Measurements from ENCODE around the gene INPP1. TPM values are rescaled to one million over a fixed set of nuclear protein-coding genes. Genes with fewer than 3 reads are reported as not detected.
A peak's percentile ranks its signal among the peaks of the same experiment; 100 is the strongest.

The INPP1 gene
- total RNA-seq, 2 donors from 2014 or later: 1.7 to 3.5 TPM

DNA sequence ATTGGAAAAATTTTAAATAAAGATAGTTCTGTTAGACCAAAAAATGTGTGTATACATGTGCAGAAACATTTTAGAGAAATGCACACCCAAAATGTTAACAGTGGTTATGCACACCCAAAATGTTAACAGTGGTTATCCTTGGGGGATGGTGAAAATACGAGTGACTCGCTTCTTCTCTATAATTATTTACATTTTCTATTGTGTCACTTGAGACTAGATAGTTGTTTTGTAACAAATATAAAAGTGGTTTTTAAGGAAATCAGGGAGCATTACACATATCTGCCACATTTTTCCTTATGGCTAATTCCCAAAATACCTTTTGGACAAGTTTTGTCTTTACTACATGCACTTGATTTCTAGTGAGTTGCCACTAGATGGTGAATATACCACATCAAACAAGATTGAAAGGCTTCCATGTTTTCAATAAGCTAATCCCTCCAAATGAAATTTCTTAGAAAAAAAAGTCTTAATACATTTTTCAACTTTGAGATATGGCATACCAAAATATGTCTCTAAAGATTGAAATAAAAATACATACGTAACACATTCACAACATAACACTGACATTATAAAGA is 14.7 kb upstream of the INPP1 start:
- H3K27me3 Mint-ChIP-seq (ENCODE audit: insufficient read depth): peaks cover 7% of the 10 kb centered on the region
- H3K9me3 ChIP-seq (ENCODE audit: control insufficient read depth, low read length): no peaks in the 10 kb centered on the region
- H3K4me3 ChIP-seq (ENCODE audit: low read length): no peak overlapping the region
- no peak overlapping the region for H3K9ac ChIP-seq (ENCODE audit: extremely low read depth, low read length, poor library complexity, severe bottlenecking)
- no peak overlapping the region for H3K27ac Mint-ChIP-seq
- no peaks in the 10 kb centered on the region for H3K36me3 Mint-ChIP-seq (ENCODE audit: low read depth)
- no peak for DNase-seq
- no peak overlapping the region for H3K4me3 Mint-ChIP-seq
- H3K27me3 ChIP-seq (ENCODE audit: control insufficient read depth, insufficient read depth, low read length, poor library complexity, severe bottlenecking): no peaks in the 10 kb centered on the region
- TF ChIP-seq, protein P1, sequence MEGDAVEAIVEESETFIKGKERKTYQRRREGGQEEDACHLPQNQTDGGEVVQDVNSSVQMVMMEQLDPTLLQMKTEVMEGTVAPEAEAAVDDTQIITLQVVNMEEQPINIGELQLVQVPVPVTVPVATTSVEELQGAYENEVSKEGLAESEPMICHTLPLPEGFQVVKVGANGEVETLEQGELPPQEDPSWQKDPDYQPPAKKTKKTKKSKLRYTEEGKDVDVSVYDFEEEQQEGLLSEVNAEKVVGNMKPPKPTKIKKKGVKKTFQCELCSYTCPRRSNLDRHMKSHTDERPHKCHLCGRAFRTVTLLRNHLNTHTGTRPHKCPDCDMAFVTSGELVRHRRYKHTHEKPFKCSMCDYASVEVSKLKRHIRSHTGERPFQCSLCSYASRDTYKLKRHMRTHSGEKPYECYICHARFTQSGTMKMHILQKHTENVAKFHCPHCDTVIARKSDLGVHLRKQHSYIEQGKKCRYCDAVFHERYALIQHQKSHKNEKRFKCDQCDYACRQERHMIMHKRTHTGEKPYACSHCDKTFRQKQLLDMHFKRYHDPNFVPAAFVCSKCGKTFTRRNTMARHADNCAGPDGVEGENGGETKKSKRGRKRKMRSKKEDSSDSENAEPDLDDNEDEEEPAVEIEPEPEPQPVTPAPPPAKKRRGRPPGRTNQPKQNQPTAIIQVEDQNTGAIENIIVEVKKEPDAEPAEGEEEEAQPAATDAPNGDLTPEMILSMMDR (conservative IDR thresholded peaks at IDR 0.05): peak; percentile 42
- no peaks in the 10 kb centered on the region for H3K9me3 Mint-ChIP-seq
- 89% methylated on average over 1 of the region's 3 CpGs; no CpG with 5 or more reads in 1 of the 2 experiments for WGBS, 2 experiments (ENCODE audit: insufficient coverage in 1 of 2, insufficient read length in 1 of 2)
- no peaks in the 10 kb centered on the region for H3K36me3 ChIP-seq (ENCODE audit: control insufficient read depth, insufficient read depth, low read length)
- no peaks in the 10 kb centered on the region for H3K4me1 ChIP-seq (ENCODE audit: control insufficient read depth, insufficient read depth, low read length)
- no peaks in the 10 kb centered on the region for H3K4me1 Mint-ChIP-seq
- no peak overlapping the region for H3K27ac ChIP-seq (ENCODE audit: low read depth, low read length)

DNA sequence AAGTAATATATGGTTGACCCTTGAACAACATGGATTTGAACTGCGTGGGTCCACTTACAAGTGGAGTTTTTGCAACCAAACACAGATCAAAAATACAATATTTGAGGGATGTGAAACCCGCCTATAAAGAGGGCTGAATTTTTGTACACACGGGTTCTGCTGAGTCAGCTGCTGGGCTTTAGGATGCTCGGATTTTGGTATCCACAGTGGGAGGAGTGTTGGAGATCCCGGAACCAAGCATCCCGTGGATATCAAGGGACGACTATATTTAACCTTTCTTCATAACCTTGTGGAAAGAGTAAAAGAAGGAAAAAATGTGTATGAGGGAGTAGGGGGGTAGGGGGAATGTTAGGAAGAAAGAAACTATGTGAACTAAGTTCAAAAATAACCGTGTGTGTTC is 10.0 kb upstream of the INPP1 start:
- no peak overlapping the region for H3K4me3 Mint-ChIP-seq
- H3K9ac ChIP-seq (ENCODE audit: extremely low read depth, low read length, poor library complexity, severe bottlenecking): no peak overlapping the region
- no peak overlapping the region for H3K4me3 ChIP-seq (ENCODE audit: low read length)
- H3K36me3 Mint-ChIP-seq (ENCODE audit: low read depth): no peaks in the 10 kb centered on the region
- DNase-seq: no peak
- H3K36me3 ChIP-seq (ENCODE audit: control insufficient read depth, insufficient read depth, low read length): no peaks in the 10 kb centered on the region
- peaks cover 4% of the 10 kb centered on the region for H3K27me3 Mint-ChIP-seq (ENCODE audit: insufficient read depth)
- 91 to 97% methylated on average over 5 to 8 of the region's 8 CpGs for WGBS, 2 experiments (ENCODE audit: insufficient coverage in 1 of 2, insufficient read length in 1 of 2)
- no peaks in the 10 kb centered on the region for H3K9me3 ChIP-seq (ENCODE audit: control insufficient read depth, low read length)
- TF ChIP-seq, protein P1 (conservative IDR thresholded peaks at IDR 0.05): no peak
- no peaks in the 10 kb centered on the region for H3K27me3 ChIP-seq (ENCODE audit: control insufficient read depth, insufficient read depth, low read length, poor library complexity, severe bottlenecking)
- H3K4me1 ChIP-seq (ENCODE audit: control insufficient read depth, insufficient read depth, low read length): no peaks in the 10 kb centered on the region
- H3K4me1 Mint-ChIP-seq: peaks cover 8% of the 10 kb centered on the region
- H3K27ac ChIP-seq (ENCODE audit: low read depth, low read length): no peak overlapping the region
- no peak overlapping the region for H3K27ac Mint-ChIP-seq
- H3K9me3 Mint-ChIP-seq: no peaks in the 10 kb centered on the region

DNA sequence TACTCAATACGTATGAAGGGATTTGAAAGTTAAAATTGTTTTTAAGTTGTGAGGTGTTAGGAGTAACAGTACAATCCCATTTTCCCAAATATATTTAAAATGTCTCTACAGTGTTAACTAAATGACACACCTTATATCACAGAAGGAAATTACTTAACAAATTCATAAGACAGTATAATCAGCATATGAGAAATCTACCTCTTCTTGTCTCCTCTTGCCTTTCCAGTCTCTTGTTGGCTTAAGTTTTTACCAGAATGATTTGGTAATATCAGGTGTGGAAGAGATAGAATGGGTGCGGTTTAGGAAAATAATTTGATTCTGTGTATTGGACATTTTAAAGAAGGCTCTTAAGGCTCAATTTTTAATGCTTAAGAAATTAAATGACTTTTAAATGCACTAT is 9.5 kb upstream of the INPP1 start:
- DNase-seq: no peak
- Mint-ChIP-seq H3K36me3 (ENCODE audit: low read depth) (no peaks in the 10 kb centered on the region), H3K4me1 (peaks cover 8% of the 10 kb centered on the region), H3K4me3 (no peak overlapping the region), H3K27ac (no peak overlapping the region), H3K27me3 (ENCODE audit: insufficient read depth) (peaks cover 4% of the 10 kb centered on the region), H3K9me3 (no peaks in the 10 kb centered on the region)
- Histone ChIP-seq H3K9me3 (ENCODE audit: control insufficient read depth, low read length) (no peaks in the 10 kb centered on the region), H3K27ac (ENCODE audit: low read depth, low read length) (no peak overlapping the region), H3K36me3 (ENCODE audit: control insufficient read depth, insufficient read depth, low read length) (no peaks in the 10 kb centered on the region), H3K9ac (ENCODE audit: extremely low read depth, low read length, poor library complexity, severe bottlenecking) (no peak overlapping the region), H3K27me3 (ENCODE audit: control insufficient read depth, insufficient read depth, low read length, poor library complexity, severe bottlenecking) (no peaks in the 10 kb centered on the region), H3K4me1 (ENCODE audit: control insufficient read depth, insufficient read depth, low read length) (no peaks in the 10 kb centered on the region), H3K4me3 (ENCODE audit: low read length) (peak overlapping the region; percentile 26)
- TF ChIP-seq, protein P1 (conservative IDR thresholded peaks at IDR 0.05): no peak
- WGBS, 2 experiments (ENCODE audit: insufficient coverage in 1 of 2, insufficient read length in 1 of 2): 100% methylated on average over 1 of the region's 2 CpGs; no CpG with 5 or more reads in 1 of the 2 experiments

All from endodermal cell (in vitro differentiated cells).